ENCODE measurements around the gene HSD3B2. TPM values are rescaled to one million over a fixed set of nuclear protein-coding genes. Genes with fewer than 3 reads are reported as not detected.

HSD3B2 gene
- total RNA-seq, 4 donors from 2014 or later = 1.4 TPM; not detected in 3

- TF ChIP-seq CTCF (IDR thresholded peaks at IDR 0.05) (no peak), POLR2A (IDR thresholded peaks at IDR 0.05) (no peak)
- Histone ChIP-seq H3K9me3 (no peaks in the 10 kb centered on the region), H3K27ac (no peak overlapping the region), H3K4me3 (replicated peaks in 1 of 3) (no peak overlapping the region), H3K27me3 (no peaks in the 10 kb centered on the region), H3K4me1 (no peaks in the 10 kb centered on the region), H3K36me3 (no peaks in the 10 kb centered on the region)
- 93 to 96% methylated on average over 4 of the region's 4 CpGs for WGBS, 2 donors
- intact Hi-C loops (cut with DNase I) = no loop called here
- DNase-seq = no peak
Observed at GRCh38 chr1:119384591-119384990, 30.4 kb upstream of the HSD3B2 start.

GRCh38 chr1:119385650-119386049 lies 29.3 kb upstream of the HSD3B2 start:
- DNase-seq = no peak
- intact Hi-C loops (cut with DNase I) = no loop called here
- no peaks in the 10 kb centered on the region for H3K27me3 ChIP-seq
- TF ChIP-seq POLR2A (IDR thresholded peaks at IDR 0.05) = no peak
- TF ChIP-seq CTCF (IDR thresholded peaks at IDR 0.05) = no peak
- WGBS, 2 donors = 94% methylated on average over 1 of the region's 1 CpG
- no peaks in the 10 kb centered on the region for H3K9me3 ChIP-seq
- H3K4me3 ChIP-seq (replicated peaks in 1 of 3) = no peak overlapping the region
- H3K36me3 ChIP-seq = no peaks in the 10 kb centered on the region
- no peak overlapping the region for H3K27ac ChIP-seq
- H3K4me1 ChIP-seq = no peaks in the 10 kb centered on the region

GRCh38 chr1:119387858-119388257 lies 27.1 kb upstream of the HSD3B2 start:
- Histone ChIP-seq H3K4me3 (replicated peaks in 1 of 3) (no peak overlapping the region), H3K4me1 (no peaks in the 10 kb centered on the region), H3K27me3 (no peaks in the 10 kb centered on the region), H3K9me3 (no peaks in the 10 kb centered on the region), H3K36me3 (no peaks in the 10 kb centered on the region), H3K27ac (no peak overlapping the region)
- intact Hi-C loops (cut with DNase I) = no loop called here
- no peak for TF ChIP-seq POLR2A (IDR thresholded peaks at IDR 0.05)
- TF ChIP-seq CTCF (IDR thresholded peaks at IDR 0.05) = no peak
- DNase-seq = no peak
- 17 to 20% methylated on average over 3 of the region's 3 CpGs for WGBS, 2 donors

GRCh38 chr1:119388450-119388849 lies 26.5 kb upstream of the HSD3B2 start:
- intact Hi-C loops (cut with DNase I) = no loop called here
- H3K27me3 ChIP-seq = no peaks in the 10 kb centered on the region
- no peaks in the 10 kb centered on the region for H3K36me3 ChIP-seq
- H3K27ac ChIP-seq = no peak overlapping the region
- WGBS, 2 donors = 33 to 38% methylated on average over 1 of the region's 1 CpG
- H3K9me3 ChIP-seq = no peaks in the 10 kb centered on the region
- no peak for TF ChIP-seq CTCF (IDR thresholded peaks at IDR 0.05)
- TF ChIP-seq POLR2A (IDR thresholded peaks at IDR 0.05) = no peak
- DNase-seq = no peak
- H3K4me1 ChIP-seq = no peaks in the 10 kb centered on the region
- no peak overlapping the region for H3K4me3 ChIP-seq (replicated peaks in 1 of 3)

GRCh38 chr1:119390526-119390925 lies 24.4 kb upstream of the HSD3B2 start:
- no peaks in the 10 kb centered on the region for H3K36me3 ChIP-seq
- no peak for DNase-seq
- no peaks in the 10 kb centered on the region for H3K4me1 ChIP-seq
- H3K27ac ChIP-seq = no peak overlapping the region
- no peak overlapping the region for H3K4me3 ChIP-seq (replicated peaks in 1 of 3)
- no peak for TF ChIP-seq CTCF (IDR thresholded peaks at IDR 0.05)
- no peak for TF ChIP-seq POLR2A (IDR thresholded peaks at IDR 0.05)
- no peaks in the 10 kb centered on the region for H3K9me3 ChIP-seq
- no peaks in the 10 kb centered on the region for H3K27me3 ChIP-seq
- intact Hi-C loops (cut with DNase I) = no loop called here
